Left ventricle myocardium inferior (tissue), 1 donor: Measurements from ENCODE around the gene METTL25. TPM values are rescaled to one million over a fixed set of nuclear protein-coding genes. Genes with fewer than 3 reads are reported as not detected.

Experiments used
- DNase-seq: peaks from one replicate; pipeline ENCODE4 v3.0.0-alpha.2; 2020
- H3K27ac ChIP-seq: fragments of 200-600 bp; replicated peaks from 2 replicates; pipeline ENCODE4 v1.8.0; 2021
- H3K27me3 ChIP-seq: fragments of 200-600 bp; 2 replicates; pipeline ENCODE4 v1.8.0; 2021; ENCODE audit warnings: low read depth
- H3K36me3 ChIP-seq: fragments of 200-600 bp; 2 replicates; pipeline ENCODE4 v1.8.0; 2021
- H3K4me1 ChIP-seq: fragments of 200-600 bp; 2 replicates; pipeline ENCODE4 v1.8.0; 2021
- H3K4me3 ChIP-seq: fragments of 200-600 bp; 2 replicates; pipeline ENCODE4 v1.8.0; 2021; ENCODE audit warnings: mild to moderate bottlenecking, moderate library complexity
- H3K9me3 ChIP-seq: fragments of 200-600 bp; replicated peaks from 2 replicates; pipeline ENCODE4 v1.8.0; 2021
- CTCF ChIP-seq: fragments of 200-600 bp; IDR thresholded peaks from 2 replicates; pipeline ENCODE4 v1.8.0; 2021; ENCODE audit warnings: antibody characterized with exemption, mild to moderate bottlenecking, borderline replicate concordance
- intact Hi-C: fragments of 100-400 bp; cut with micrococcal nuclease; formaldehyde crosslinking; loops from one replicate; pipeline ENCODE4 v1.11.0; 2022
- long read RNA-seq: library from polyadenylated mRNA; unstranded; transcript quantifications from one replicate; pipeline ENCODE4 v2.0.0, GENCODE V29; 2021
- total RNA-seq: library from RNA; stranded (reverse); fragmentation: NEBNext Ultra II Directional; extraction: Animal tissue kit (Norgen Biotek cat#: 25700); gene quantifications from one replicate; pipeline ENCODE4 v1.2.1, GENCODE V29; 2021
- donor health status: DM: no; HTN: yes; CAD: no; lungs with severe emphysema.

METTL25 gene
- 15.8 TPM for total RNA-seq
- long read RNA-seq, partial matches to known transcripts = 0 of 5 reads
- long read RNA-seq, other reads (novel, unspliced or antisense) = 3 of 5 reads

GRCh38 chr12:82358200-82359114 lies at the start of gene METTL25, which contains the start of gene CCDC59:
TSS of gene METTL25 (plus strand) at chr12:82358529. CDS start at chr12:82358566, 37 bp downstream.
TSS of gene CCDC59 (minus strand) at chr12:82358387. CDS start at chr12:82358376, 11 bp downstream.
- DNase-seq = peak; percentile 96
- Histone ChIP-seq H3K27ac (peak within 1 kb of the TSS; percentile 98), H3K4me1 (peaks cover 69% of the 10 kb centered on the region), H3K36me3 (peaks cover 33% of the 10 kb centered on the region), H3K9me3 (no peaks in the 10 kb centered on the region), H3K4me3 (peak within 1 kb of the TSS; percentile 86), H3K27me3 (no peaks in the 10 kb centered on the region)
- TF ChIP-seq CTCF = peak; percentile 95
- intact Hi-C loops = no loop called here

GRCh38 chr12:82314406-82314892 lies 43.9 kb upstream of the METTL25 start:
- Histone ChIP-seq H3K9me3 (peaks cover 19% of the 10 kb centered on the region), H3K27me3 (no peaks in the 10 kb centered on the region), H3K4me3 (no peak overlapping the region), H3K27ac (no peak overlapping the region), H3K36me3 (no peaks in the 10 kb centered on the region), H3K4me1 (no peaks in the 10 kb centered on the region)
- intact Hi-C loops = no loop called here
- TF ChIP-seq CTCF = no peak
- no peak for DNase-seq

GRCh38 chr12:82319276-82319675 lies 39.1 kb upstream of the METTL25 start:
- no peak overlapping the region for H3K27ac ChIP-seq
- H3K9me3 ChIP-seq = no peaks in the 10 kb centered on the region
- no peak for DNase-seq
- intact Hi-C loops = no loop called here
- no peak for TF ChIP-seq CTCF
- H3K36me3 ChIP-seq = no peaks in the 10 kb centered on the region
- no peaks in the 10 kb centered on the region for H3K27me3 ChIP-seq
- H3K4me3 ChIP-seq = no peak overlapping the region
- H3K4me1 ChIP-seq = no peaks in the 10 kb centered on the region

GRCh38 chr12:82325540-82326336 lies 32.6 kb upstream of the METTL25 start:
- DNase-seq = no peak
- intact Hi-C loops = loop anchor here (10.0 kb wide), 1 partner anchor 681 kb away; no protein-coding TSS in a partner anchor

More at GRCh38 chr12:82325540-82326336, 32.6 kb upstream of the METTL25 start:
- no peak overlapping the region for H3K27ac ChIP-seq
- TF ChIP-seq CTCF = no peak
- H3K36me3 ChIP-seq = no peaks in the 10 kb centered on the region
- H3K4me3 ChIP-seq = no peak overlapping the region
- no peaks in the 10 kb centered on the region for H3K9me3 ChIP-seq
- H3K27me3 ChIP-seq = no peaks in the 10 kb centered on the region
- H3K4me1 ChIP-seq = no peaks in the 10 kb centered on the region
